ENCODE results near the gene COL5A1.

The COL5A1 gene

GRCh38 chr9:134872482-134873231 lies 231.1 kb downstream of the COL5A1 start:
- no peak overlapping the region for H3K27ac ChIP-seq
- no peak for TF ChIP-seq ZFX (IDR thresholded peaks at IDR 0.05)
- TF ChIP-seq CTCF (conservative IDR thresholded peaks at IDR 0.05) = no peak

- H3K27ac ChIP-seq = no peak overlapping the region
- TF ChIP-seq CTCF (conservative IDR thresholded peaks at IDR 0.05) (no peak), ZFX (IDR thresholded peaks at IDR 0.05) (no peak)
Observed at GRCh38 chr9:134875371-134875770, 233.8 kb downstream of the COL5A1 start.

GRCh38 chr9:134877541-134877940 lies 235.9 kb downstream of the COL5A1 start:
- no peak for TF ChIP-seq CTCF (conservative IDR thresholded peaks at IDR 0.05)
- no peak for TF ChIP-seq ZFX (IDR thresholded peaks at IDR 0.05)
- H3K27ac ChIP-seq = no peak overlapping the region

GRCh38 chr9:134879664-134880483 lies 238.3 kb downstream of the COL5A1 start:
- TF ChIP-seq ZFX (IDR thresholded peaks at IDR 0.05) (no peak), CTCF (conservative IDR thresholded peaks at IDR 0.05) (no peak)
- no peak overlapping the region for H3K27ac ChIP-seq

- H3K27ac ChIP-seq = no peak within 1 kb of the TSS
- TF ChIP-seq CTCF (conservative IDR thresholded peaks at IDR 0.05) (no peak), ZFX (IDR thresholded peaks at IDR 0.05) (no peak)
Observed at GRCh38 chr9:134880484-134881312, 239.1 kb downstream of the COL5A1 start, which contains the start of gene FCN2. FCN2 (plus strand) TSS chr9:134880810; CDS start chr9:134880822, 12 bp downstream.

GRCh38 chr9:134881313-134881670 lies 239.7 kb downstream of the COL5A1 start:
- H3K27ac ChIP-seq = no peak overlapping the region
- TF ChIP-seq CTCF (conservative IDR thresholded peaks at IDR 0.05) (no peak), ZFX (IDR thresholded peaks at IDR 0.05) (no peak)

All from C4-2B (cell line).